HG02763 (cell line): ENCODE data around the gene EGR1.

Experiments
- ATAC-seq: cut with Tn5 transposase; IDR thresholded peaks from one replicate; pipeline ENCODE4 v1.9.1; 2021; ENCODE audit warnings: mild to moderate bottlenecking, moderate library complexity; ENCODE audit not compliant: unreplicated experiment

The EGR1 gene

GRCh38 chr5:138465261-138466124 is at the start of gene EGR1:
Gene EGR1 (plus strand): TSS chr5:138465479. CDS start chr5:138465762, 283 bp downstream.
- ATAC-seq = peak; percentile 53

GRCh38 chr5:138418444-138418843 is 46.8 kb upstream of the EGR1 start:
- ATAC-seq = no peak

- ATAC-seq = no peak
Measured at GRCh38 chr5:138425079-138425478, 40.2 kb upstream of the EGR1 start.

- no peak for ATAC-seq
Measured at GRCh38 chr5:138435943-138436342, 29.3 kb upstream of the EGR1 start.

- no peak for ATAC-seq
Measured at GRCh38 chr5:138438003-138438723, 27.1 kb upstream of the EGR1 start.

DNA sequence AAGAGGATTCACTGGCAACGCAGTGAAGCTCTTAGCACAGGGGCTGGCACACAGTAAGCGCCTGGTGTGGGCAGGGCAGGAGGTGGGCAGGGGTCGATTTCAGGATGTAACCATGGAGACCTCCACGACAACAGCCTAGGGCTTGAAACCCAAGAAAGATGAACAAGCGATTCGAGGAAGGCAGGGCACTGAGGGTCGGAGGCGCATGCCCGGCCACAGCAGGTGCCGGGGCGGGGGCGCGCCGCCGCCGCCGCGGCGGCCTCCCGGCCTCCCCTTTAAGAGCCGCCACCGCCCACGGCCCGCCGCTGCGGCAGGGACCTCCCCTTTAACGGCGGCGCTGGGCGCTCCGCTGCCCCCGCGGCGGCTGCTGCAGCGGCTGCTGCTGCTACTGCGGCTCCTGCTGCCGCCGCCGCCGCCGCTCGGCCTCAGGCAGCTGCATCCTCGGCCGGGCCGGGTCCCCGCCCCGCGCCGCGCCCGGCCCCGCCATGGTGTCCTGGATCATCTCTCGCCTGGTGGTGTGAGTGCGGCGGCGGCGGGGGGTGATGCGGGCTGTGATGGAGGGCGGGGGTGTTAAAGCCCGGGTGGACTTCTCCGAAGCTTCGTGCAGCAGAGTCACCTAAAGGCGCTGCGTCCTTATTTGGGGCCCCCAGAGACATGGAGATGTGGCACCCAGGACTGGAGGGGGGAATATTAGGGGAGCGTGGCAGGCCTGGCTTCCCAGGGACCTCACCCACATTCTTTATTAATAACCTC is 26.4 kb upstream of the EGR1 start, which contains the start of gene REEP2:
TSS of gene REEP2 (plus strand) at position 334 of the 753 bp plus-strand sequence. CDS start at position 486, 152 bp downstream.
- peak; percentile 63 for ATAC-seq

- no peak for ATAC-seq
Measured at GRCh38 chr5:138439477-138440158, 25.7 kb upstream of the EGR1 start.

- ATAC-seq = no peak
Measured at GRCh38 chr5:138440159-138441073, 24.9 kb upstream of the EGR1 start.

GRCh38 chr5:138441221-138441620 is 24.1 kb upstream of the EGR1 start:
- no peak for ATAC-seq

- ATAC-seq = no peak
Measured at GRCh38 chr5:138444078-138444773, 21.1 kb upstream of the EGR1 start.

GRCh38 chr5:138444774-138445546 is 20.3 kb upstream of the EGR1 start:
- ATAC-seq = no peak

DNA sequence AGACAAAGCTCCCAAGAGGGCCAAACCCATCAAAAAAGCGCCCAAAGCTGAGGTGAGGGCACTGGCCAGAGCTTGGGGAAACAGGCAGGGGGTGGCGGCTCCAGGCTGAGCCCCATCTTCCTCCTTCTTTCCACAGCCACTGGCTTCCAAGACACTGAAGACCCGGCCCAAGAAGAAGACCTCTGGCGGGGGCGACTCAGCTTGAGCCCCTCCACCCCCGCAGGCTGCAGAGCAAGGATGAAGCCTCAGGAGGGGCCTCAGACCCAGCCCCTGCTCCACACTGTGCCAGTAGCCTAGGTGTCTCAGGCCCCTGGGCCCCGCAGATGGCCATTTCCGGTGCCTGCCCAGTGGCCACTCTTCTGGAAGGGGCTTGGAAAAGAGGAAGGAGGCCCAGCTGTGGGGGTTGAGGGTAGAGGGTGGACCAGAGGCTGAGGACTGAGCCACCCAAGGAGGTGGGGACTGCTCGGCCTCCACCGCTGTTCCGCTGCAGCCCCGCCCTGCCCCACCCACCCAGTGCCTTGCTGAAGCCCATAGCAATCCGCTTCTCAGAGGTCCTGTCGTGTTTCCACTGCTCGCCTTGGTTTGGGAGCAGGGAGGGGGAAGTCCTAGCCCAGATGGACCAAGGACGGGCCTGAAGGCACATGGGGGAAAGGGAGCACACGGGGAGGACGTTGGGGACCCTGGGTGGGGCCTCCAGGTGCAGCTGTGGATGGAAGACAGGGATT is 19.6 kb upstream of the EGR1 start:
- no peak for ATAC-seq

GRCh38 chr5:138448070-138448469 is 17.2 kb upstream of the EGR1 start:
- no peak for ATAC-seq

DNA sequence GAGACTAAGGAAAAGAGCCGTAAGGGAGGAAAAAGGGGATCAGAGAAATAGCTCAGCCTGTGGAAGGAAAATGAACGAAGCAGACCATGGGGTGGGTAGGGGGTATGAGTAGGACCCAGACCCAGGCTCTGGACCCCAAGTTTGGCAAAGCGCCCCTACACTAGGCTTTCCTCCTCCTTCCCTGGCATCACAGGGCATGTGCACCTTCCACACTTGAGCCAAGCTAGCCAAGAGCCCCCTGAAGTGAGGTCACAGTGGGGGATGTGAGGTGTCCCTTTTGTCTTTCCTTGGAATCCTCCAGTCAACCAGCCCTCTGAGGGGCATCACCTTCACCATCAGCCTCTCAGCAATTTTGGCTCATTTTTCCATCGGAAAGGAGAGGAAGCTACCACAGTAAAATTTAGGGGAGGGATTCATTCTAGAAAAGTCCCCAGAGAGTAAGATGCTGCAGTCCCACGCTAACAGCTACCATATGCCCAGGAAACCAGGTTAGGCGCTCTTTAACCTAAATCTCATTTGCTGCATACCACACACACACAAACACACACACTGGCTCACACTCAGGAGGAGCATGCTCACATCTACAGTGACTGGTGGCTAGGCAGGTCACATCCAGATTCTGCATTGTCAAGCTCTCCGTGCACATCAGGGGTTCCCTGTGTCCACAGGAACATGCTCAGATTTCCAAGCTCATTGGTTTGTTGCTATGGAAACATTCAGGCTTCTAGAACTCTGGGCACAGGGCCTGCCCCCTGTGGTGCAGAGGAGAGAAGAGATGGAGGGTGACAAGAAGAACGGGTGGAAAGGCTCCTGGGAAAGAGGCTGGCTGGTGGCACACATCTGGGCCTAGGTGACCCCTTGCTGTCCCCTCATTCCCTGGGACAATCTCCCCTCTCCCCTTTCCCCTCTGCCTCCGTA is 16.5 kb upstream of the EGR1 start:
- ATAC-seq = no peak

DNA sequence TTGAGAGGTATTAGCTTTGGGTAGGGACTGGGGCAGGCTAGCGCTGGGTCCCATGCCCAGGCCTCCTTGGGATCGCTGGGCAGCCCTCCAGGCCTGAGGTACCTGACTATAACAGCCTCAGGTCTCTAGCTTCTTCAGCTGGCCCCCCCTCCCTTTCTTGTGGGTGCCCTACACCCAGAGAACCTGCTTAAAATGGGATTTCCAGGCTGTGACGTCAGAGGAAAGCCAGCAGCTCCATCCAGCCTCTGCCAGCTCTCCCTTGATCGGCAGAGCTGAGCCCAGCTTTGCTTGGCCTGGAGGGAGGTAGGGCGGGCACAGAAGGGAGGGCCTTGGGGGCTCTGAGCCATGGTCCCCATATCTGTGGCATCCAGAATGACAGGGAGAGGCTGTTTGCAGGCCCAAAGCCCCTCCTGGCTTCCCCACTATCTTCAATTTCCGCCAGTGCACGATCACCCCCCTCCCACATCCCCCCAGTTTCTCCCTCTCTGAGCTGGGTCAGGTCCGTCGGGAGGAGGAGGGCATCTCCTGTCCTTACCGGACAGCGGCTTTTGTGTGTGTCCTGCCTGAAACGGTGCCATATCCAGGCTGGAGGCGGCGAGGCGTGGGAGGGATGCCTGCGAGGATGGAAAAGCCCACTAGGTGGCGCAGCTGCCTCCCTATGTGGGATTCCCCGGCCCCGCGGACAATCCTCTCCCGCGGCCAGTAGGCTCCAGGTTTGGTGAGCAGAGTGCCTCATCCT is 15.6 kb upstream of the EGR1 start:
- ATAC-seq = peak; percentile 62

GRCh38 chr5:138450971-138451370 is 14.3 kb upstream of the EGR1 start:
- no peak for ATAC-seq
